SIG-M5 treated with dmso at 0.1 percent for 504 hours (cell line): ENCODE data around the gene NTSR1.

Experiments
- DNase-seq: peaks from one replicate; lab custom pipeline; 2025; ENCODE audit not compliant: unreplicated experiment; lab: John Stamatoyannopoulos, UW

Gene NTSR1

DNA sequence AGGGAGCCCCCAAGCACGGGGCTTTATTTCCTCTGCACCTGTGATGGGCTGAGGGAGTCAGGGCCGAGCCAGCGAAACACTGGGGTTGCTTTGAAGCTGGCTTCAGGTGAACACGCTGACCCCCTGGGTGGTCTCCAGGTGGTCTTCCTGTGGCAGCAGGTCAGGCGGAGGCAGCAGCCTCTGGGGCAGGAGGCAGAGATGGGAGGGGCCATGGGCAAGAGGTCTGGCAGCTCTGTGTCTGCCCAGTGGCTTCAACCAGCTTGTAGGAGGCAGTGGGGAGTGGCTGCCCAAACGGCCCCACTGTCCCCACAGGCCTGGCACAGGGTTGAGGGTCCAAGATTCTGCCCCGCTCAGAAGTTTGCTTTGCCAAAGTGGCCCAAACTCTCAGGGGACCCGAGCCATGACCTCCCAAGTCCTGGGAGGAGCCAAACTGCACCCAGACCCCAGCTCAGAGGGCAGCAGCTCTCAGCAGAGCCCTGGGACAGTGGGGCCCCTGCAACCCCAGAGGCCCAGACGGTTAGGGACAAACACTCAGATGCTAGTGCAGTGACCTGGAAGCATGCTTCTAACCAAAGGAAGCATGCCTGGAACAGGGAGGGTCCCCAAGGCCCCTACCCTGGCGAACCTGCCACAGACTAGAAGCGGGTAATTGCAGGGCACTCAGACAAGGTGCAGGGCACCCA lies 15.3 kb downstream of the NTSR1 start:
- DNase-seq: no peak

DNA sequence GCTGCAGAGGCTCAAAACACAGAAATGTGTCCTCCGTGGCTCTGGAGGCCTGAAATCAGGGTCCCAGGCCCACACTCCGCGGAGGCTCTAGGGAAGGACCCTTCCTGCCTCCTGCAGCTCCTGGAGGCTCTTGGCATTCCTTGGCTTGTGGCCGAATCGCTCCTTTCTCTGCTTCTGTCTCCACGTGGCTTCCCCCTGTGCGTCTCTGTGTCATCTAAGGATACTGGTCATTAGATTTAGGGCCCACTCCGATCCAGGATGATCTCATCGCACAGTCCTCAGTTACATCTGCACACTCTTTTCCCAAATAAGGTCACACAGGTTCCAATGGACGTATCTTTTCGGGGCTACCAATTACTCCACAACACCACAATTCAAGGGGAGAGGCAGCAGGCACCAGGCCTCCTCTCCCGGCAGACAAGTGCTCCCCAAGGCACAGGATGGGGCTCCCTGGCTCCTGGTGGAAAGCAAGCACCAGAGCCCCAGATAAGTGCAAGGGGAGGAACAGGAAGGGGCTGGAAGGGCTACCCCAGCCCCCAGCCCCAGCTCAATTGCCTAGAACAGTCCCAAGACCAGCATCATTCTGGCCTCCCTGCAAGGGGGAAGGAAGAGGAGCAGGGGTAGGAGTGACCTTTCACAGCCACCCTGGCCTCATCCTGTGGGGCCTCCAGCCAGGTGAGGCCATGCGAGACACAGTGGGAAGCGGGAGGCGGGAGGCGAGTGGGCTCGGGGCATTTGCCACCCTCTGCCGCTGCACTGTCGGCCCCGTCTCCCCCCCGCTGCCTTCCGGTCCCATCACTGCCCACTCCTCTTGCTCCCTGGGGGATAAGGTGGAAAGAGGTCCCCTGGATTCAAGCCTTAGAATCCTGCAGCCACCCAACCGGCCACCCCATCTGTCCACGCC lies 16.3 kb downstream of the NTSR1 start:
- DNase-seq: no peak

DNA sequence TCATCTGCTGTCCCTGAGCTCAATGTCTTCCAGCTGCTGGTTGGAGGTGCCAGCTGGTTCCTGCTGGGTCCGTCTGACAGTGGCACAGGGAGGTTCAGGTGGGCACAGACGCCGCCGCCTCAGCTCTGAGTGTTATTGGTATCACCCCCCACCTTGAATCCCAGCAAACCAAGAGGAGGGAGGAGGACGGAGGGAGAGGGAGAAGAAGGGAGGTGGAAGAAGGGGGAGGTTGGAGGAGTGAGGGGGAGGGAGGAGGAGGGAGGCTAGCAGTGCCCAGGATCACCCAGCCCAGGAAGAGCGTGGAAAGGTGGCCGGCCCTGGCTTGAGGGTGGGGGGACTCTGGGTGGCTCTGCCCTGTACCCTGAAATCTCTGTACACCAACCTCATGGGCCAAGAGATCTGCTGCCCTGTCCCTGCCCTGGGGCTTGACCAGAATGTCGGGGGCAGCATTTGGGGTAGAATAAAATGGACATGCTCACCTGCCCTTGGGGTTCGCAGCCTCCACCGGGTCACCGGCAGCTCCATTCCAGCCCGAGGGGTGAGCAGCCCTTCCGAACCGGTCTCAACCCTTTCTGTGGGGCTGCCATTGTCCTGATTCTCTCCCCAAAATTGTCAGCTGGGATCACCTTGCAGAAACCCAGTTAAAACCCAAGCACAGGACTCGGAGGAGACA lies 17.1 kb downstream of the NTSR1 start:
- DNase-seq: no peak

DNA sequence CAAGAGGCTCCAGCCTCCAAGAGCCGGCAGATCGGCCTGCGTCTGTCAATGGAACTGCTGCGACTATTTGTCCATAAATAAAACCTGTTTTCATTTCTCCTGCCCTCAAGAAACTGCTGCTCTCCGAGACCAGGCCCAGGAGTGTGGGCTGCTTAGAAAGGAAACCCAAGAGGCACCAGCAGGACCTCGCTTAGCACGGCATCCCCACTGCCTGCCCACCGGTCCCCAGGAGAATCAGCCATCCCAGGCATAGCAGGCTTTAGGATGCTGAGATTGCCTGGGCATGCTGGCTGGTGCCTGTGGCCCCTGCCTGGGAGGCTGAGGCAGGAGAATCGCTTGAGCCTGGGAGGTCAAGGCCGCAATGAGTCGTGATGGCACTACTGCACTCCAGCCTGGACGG lies 17.6 kb downstream of the NTSR1 start:
- DNase-seq: no peak

DNA sequence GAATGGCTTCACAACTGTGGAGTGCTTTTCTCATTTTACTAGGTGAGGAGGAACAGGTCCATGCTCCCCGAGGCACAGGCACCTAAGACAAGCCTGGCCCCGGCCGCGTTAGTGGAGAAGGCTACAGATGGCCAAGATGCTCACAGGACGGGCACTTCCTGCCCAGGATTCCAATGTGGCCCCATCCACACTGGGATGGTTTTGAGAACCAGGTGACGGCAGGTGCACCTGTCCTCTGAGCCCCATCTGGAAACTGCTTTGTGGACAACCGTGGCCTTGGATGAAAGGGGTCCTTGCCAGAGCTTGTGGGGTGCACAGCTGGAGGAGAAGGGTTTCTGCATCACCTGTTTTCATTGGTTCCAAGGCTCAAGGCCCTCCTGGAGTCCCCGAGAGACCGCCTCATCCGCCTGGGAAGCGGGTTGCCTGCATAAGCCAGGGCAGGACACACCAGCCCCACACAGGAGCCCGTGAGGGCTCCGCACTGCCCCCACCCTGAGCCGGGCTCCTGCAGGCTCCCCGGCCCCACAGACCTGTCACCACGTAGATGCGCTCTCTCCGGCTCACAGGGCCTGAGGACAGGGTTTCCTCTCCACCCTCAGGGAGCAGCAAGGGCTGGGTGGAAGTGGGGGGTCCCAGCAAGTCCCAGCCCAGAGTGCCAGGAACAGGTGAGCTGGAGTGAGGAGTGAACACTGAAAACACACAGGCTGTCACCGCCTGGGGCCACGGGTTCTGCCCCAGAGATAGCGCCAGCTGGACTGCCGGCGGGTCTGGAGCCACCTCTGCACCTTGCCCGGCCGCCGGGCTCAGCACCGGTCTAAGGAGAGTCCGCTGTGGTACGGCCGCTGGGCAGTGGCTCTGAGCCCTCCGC lies 18.3 kb downstream of the NTSR1 start:
- no peak for DNase-seq

DNA sequence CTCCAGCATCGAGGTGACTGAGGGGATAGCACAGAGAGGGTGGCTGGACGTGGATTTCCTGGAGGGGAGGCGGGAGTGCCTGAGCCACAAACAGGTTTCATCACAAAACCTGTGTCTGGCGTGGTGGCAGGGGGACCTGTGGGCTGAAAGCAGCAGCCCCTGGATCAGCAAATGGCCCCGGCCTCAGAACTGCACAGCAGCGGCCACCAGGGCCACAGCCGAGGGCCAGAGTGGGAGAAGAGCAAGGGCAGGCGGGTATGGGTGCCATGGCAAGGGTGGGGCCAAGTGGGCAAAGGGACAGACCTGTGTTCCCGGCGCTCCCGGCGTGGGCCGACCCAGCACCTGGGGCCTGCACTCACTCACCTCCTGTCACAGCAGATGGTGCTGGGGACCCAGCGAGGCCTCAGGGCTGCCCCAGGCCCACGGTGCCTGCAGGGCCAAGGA lies 19.0 kb downstream of the NTSR1 start:
- no peak for DNase-seq

DNA sequence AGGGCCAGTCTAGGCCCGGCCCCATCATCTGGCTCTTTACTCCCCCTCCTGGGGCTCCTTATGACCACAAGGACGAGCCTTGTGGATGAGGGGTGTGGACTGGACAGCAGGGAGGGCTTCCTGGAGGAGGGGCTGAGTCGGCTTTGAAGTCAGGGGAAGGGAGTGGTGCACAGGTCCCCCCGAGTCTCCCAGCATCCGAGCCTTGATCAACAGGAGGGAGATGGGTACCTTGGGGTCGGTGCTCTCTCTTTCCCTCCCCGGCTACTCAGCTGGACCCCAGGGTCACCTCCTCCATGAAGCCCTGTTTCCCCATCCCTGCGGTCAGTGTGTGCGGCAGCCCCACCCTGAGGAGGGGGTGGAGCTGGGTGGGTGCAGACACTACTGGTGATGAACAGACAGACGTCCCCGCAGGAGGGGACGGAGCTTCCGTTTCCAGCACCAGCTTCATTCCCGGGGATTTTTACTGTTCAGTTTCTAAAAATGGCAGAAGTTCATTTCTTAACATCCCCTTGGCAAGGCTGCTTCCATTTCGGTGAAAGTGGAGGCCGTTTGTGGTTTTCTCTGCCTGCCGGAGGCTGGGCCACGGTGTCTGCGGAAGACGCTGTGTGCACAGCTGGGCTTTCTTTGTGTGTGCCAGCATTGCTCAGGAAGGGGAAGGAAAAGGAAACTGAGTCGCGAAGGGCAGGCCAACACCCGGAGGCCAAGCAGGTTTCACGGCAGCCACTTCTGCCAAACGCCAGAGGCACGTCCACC lies 19.6 kb downstream of the NTSR1 start:
- peak; percentile 99 for DNase-seq

DNA sequence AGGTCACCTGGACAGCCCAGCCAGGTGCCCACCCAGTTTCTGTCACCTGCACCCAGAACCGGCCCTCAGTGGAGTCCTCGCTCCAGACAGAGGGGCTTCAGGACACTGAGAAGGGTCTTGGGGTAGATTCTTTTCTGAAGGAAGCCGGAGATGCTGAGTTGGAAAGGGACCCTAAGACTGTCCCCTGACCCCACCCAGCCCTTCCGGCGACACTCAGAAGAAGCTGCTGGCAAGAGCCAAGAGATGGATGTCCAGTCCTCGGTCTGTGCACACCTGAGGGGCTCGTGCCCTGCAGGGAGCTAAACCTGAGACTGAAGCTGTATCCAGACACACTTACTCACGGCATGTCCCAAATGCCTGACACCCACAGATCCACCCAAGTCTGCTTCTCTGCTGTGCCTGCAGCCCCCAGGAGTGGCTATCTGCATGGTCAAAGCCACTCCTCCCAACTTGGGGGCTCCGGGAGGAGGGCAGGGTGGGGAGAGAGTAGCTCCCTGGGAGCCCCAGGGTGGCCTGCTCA lies 20.2 kb downstream of the NTSR1 start:
- DNase-seq: no peak

DNA sequence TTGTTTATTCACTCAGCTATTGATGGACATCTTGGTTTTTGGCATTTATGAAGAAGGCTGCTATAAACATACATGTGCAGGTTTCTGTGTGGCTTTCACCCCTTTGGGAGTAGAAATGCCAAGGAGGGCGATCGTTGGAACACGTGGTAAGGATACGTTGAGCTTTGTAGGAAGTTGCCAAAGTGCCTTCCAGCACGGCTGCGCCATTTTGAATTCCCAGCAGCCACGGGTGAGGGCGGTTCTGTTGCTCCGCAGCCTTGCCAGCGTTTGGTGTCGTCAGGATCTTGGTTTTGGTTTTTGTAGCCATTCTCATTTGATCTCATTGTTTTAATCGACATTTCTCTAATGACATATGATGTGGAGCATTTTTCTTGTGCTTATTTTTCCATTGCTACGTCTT lies 21.8 kb downstream of the NTSR1 start:
- no peak for DNase-seq

DNA sequence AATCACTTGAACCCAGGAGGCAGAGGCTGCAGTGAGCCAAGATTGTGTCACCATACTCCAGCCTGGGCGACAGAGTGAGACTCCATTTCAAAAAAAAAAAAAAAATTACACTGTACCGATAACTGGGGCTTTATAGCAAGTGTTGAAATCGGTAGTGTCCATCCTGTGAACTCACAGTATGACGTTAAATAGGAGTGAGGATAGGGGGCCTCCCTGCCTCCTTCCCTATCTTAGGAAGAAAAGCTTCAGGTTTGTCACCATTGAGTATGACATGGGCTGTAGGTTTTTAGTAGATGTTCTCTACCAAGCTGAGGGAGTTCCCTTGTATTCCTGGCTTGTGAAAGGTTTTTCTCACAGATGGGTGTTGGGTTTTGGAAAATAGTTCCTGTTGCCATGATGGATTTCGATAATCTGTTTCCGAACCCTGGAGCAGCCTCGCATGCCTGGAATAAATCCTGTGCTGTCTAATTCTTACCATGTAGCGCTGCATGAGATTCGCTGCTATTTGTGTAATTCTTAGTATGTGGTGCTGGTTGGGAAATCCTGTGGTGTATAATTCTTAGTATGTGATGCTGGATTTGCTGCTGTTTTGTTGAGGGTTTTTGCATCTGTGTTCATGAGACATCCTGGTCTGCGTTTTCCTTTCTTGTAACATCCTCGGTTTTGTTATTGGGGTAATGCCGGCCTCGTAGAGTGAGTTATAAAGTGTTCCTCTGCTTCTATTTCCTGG lies 23.6 kb downstream of the NTSR1 start:
- peak; percentile 95 for DNase-seq

DNA sequence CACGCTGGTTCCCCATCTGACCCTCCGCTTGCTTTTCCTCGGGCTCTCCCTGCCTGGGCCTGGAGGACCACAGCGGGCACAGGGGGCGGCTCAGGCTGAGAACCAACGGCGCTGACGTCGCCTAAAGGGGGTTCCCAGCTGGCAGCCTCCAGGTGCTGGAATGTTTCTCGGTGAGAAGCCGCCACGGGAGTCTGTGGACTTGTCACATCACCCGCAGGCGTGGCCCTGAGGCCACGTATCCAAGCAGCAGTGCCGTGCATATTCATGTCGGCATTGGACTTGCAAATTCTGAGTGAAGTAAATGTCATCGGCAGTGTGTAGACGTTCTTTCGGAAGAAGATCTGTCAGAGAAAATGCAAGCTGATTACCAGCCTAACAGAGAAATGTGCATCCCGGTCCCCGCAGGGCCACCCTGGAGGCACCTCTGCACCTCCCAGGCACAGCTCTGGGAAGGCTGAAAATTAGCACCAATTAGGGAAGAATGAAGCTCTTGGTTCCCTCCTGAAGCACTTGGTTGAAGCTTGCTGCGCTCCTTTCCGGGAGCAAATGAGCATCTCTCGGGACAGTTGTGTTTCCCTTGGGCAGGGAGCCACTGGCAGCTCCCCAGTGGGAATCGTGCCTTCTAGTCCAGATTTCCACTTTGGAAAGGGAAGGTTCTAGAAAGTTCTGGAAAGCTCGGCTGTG lies 24.3 kb downstream of the NTSR1 start:
- DNase-seq: no peak

DNA sequence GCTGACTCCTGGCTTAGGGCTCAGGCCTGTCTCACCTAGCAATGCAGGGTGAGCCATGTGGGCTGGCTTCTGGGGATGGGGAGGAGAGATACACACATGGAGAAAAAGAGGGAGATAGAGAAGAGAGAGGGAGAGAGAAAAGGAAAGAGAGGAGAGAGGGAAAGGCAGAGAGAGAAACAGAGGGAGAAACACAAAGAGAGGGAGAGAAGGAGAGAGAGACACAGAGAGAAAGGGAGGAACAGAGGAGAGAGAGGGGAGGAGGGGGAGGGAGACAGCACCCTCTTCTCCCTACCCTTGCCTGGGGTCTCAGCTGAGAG lies 24.8 kb downstream of the NTSR1 start:
- DNase-seq: no peak

DNA sequence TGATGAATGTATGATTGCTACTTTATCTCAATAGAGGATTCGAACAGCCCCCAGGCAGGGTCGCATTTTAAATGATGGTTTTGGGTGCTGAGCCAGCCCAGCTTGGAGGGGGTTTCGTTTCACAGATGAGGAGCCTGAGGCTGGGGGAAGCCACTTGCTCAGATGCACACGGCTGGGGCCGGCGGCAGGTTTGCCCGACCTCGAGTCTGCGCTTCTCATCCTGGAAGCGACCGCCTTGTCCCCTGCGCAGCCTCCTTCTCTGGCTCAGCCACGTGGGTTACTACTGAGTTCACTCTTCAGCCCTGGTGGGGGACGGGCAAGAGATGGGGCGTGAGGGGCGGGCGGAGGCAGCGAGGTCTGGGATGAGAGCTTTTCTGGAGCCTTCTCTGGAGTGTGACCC lies 25.3 kb downstream of the NTSR1 start:
- no peak for DNase-seq

DNA sequence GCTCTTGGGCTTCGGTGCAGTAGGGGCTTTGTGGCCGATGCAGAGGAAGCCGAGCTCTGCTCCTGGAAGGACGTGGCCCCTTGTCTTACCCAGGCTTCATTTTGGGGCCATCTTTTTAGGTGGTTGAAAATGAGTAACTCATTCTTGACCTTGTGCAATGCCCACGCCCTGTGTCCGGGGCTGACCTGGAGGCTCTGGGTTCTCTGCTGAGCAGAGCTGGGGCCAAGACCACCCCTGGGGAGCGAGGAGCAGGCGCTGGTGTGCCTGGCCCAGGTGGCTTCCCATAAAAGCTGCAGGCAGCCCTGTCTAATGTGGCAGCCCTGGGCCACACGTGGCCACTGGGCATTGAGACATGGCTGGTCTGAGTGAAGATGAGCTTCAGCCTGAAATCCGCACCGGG lies 25.7 kb downstream of the NTSR1 start:
- DNase-seq: no peak

DNA sequence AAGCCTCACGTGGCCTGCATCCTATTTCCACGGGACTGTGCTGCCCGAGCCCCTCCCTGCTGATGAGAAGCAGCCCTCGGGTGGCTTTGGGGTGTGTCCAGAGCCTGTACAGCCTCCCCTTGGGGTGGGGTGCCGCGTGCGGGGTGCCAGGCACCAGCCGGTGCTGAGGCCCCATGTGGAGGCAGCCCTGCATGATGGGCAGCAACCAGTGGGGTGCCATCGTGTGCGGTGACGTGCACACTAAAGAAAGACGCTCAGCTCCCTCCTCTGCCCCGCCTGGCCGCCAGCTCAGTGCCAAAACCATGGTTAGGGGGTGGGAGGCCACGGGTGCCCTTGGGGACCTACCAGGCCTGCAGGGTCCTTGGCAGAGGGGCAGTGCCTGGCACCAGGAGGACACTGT lies 26.2 kb downstream of the NTSR1 start:
- peak; percentile 73 for DNase-seq

DNA sequence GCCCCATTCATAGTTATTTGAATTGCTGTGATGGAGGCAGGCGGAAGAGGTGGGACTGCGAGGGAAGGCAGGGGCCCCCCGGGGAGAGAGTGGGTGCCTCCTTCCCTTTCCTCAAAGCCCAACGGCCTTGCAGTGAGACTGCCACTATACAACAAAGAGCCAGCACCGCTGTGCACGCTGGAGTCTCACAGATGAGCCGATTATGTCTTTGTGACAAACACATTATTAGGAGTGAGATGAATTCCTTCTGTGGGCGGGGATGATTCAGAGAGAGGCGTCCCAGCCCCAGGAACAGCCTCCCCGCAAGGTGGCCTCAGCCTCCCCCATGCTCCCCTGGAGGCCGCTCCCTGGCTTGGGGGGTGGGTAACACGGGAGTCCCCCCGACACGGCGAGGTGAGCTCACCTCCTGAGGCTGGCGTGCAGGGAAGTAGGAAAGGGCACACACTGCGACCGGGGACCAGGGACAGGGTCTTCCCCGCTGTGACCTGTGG lies 26.7 kb downstream of the NTSR1 start:
- peak; percentile 73 for DNase-seq

DNA sequence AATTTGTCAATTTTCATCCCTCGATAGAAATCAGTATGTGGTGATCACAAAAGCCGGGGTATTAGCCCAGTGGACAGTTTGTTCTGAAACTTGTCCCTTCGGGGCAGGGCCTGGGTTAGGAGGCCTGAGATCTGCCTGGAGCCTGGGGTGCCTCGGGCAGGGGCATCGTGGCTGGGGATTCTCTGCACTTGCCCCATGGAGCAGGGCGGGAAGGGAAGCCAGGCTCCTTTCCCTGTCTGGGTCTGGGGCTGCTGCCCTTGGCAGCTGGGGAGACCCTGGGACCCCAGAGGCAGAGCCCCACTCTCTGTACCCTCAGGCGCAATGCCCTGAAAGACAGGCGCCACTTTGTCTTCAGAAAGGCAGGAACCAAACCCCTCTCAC lies 27.4 kb downstream of the NTSR1 start:
- no peak for DNase-seq

DNA sequence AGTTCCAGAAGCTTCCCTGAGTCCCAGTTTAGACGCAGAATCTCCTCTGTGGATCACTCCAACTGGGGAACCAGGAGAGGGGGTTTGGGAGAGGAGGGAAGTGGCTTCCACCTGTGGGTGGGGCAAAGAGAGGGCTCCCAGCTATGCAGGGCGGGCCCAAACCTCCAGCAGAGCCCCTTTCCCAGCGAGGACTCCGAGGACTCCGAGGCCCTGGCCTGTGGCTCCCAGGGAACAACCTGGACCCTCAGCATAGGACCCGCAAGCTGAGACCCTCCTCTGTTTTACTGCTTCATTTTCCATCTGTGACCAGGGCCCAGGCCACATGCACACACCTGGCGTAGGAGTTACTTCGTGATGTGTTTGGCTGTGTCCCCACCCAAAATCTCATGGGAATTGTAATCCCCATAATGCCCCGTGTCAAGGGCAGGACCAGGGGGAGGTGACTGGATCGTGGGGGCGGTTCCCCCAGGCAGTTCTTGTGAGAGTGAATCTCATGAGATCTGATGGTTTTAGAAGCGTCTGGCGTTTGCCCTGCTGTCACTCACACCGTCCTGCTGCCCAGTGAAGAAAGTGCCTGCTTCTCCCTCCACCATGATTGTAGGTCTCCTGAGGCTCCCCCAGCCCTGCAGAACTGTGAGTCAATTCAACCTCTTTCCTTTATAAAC lies 27.9 kb downstream of the NTSR1 start:
- no peak for DNase-seq
